Subcutaneous adipose tissue (tissue), 4 donors: ENCODE measurements around the gene TRIP13. TPM values are rescaled to one million over a fixed set of nuclear protein-coding genes. Genes with fewer than 3 reads are reported as not detected.

Source experiments
- CTCF ChIP-seq: fragments of 450-650 bp; IDR thresholded peaks from one replicate; pipeline ENCODE4 v1.5.1; 2016; ENCODE audit warnings: low read depth, mild to moderate bottlenecking, control low read depth, antibody characterized with exemption, moderate library complexity
- total RNA-seq, 4 donors: library from RNA; depleted of rRNA; stranded (reverse); fragments of >200 nt; gene quantifications; one replicate each; pipeline ENCODE4 v1.1.0, GENCODE V29; 2016

The TRIP13 gene
- total RNA-seq, 4 donors from 2014 or later: 0.75 to 2.4 (median 1.5) TPM; not detected in 1

DNA sequence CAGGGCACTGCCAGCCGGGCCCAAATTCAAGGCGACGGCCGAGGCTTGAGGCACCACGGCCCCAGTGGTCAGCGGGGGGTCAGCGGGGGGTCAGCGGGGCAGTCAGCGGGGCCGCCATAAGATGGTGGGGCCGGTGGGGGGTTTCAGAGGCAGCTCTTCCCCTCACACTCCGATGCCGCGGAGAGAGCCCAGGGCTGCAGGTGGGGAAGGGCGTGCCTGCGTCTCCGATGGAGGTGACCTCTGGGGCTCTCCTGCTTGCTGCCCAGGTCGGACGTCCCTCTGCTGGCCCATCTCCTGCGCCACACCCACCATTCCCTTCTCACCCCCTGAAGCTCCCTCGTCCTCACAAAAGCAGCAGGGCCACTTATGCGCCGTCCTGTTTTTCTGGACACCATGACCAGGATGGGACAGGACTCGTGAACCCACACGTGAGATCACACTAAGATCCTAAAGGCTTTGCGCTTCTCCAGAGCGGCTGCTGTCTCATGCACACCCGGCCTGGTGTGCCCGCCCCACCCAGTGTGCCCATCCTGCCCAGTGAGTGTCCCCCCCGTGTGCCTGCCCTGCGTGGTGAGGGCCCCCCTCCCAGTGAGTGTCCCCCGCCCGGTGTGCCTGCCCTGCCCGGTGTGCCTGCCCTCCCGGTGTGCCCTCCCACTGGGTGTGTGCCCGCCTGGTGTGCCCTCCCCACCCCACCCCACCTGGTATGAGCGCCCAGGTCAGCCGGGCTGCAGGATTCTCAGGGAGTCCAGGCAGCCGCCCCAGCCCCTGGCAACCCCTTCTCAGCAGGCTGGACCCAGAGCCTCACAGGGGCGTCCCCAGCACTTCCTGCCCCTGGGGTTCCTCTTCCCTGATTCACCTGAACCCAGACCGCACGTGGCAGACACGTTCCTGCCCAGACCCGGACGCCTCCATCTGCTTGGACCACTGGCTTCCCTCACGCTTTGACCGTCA is 67.2 kb downstream of the TRIP13 start:
- TF ChIP-seq CTCF: no peak

- no peak for TF ChIP-seq CTCF
These were observed 67.9 kb downstream of the TRIP13 start for GRCh38 chr5:960551-960950.

DNA sequence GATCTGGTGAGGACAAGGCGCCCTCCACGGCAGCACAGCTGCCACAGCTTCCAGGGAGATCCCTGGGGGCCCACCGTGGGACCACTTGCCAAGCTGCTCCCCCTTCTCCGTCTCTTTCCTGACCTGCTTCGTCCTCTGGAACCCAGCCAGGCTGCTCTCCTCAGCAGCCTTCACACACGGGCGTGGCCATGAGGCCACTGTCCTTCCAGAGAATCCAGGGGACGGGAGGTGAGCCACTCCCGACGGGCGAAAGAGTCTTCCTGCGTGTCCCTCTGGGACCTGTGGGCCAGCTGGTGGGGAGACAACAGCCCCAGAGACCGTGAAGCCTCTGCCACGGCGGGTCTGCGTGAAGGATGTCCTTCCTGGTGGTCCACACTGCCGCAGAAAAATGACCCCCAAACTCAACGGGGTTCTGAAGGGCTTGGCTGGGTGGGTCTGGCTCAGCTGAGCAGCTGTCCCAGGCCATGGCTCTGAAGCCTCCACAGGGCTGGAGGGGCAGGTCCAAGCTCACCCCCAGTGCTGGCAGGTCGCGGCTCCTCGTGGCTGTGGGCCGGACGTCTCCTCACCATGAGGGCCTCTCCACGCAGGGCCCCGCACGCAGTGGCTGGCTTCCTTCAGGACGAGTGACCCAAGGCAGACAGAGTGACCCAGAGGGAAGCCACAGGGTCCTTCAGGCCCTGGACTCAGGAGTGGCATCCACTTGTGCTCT is 68.5 kb downstream of the TRIP13 start:
- no peak for TF ChIP-seq CTCF

DNA sequence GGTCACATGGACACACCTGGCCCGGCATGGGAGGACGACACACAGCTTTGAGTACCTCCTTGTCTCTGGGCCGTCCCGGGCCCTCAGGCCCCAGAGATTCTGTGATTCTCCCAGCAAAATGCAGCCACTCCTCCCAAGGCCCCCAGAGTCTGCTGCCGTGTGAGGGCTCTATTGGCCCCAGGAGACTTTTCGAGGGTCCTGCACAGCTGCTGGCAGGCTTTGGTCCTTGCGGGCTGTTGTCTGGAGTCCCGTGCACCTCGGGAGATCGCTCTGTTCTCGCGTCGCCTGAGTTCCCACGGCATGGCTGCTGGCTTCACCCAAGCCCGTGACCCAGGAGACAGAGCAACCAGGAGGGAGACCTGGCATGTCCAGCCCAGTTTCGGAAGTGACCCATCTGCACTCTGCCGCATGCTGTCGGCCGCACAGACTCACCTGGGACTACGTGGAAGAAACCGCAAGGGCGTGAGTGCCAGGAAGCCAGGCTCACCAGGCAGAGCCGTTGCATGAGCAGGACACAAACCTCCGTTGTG is 69.1 kb downstream of the TRIP13 start:
- TF ChIP-seq CTCF: no peak

- TF ChIP-seq CTCF: no peak
These were observed 69.7 kb downstream of the TRIP13 start for GRCh38 chr5:962386-962785.

- no peak for TF ChIP-seq CTCF
These were observed 70.1 kb downstream of the TRIP13 start for GRCh38 chr5:962801-963200.

DNA sequence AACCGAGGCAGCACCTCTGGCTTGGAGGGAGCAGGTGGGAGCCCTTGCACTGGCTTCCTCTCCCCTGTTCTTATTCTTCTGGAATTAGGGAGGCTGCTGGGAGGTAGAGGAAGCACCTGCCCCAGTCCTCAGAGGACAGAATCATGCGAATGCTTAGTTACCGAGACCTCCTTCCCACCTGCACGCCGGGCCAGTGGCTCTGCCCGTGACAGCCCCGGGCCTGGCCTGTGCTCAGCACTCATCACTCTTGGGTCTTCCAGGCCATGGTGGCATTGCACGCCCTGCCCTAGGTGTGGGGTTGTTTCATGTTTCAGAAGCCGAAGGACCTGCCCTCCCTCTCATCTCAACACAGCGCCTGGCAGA is 70.6 kb downstream of the TRIP13 start:
- no peak for TF ChIP-seq CTCF
